Heart left ventricle (tissue), 16 donors: ENCODE measurements around the gene GPR152. TPM values are rescaled to one million over a fixed set of nuclear protein-coding genes. Genes with fewer than 3 reads are reported as not detected.

Experiments used
- ATAC-seq, 4 donors: fragments of 200-7000 bp; cut with Tn5 transposase; one replicate each; pipeline ENCODE4 v1.9.1; 2020 to 2022; ENCODE audit warnings: moderate library complexity in 4 of 4, mild to moderate bottlenecking in 3 of 4, moderate number of reproducible peaks in 1 of 4
- DNase-seq, 5 donors: peaks; one replicate each; pipeline ENCODE4 v3.0.0-alpha.2; 2020
- H3K27ac ChIP-seq, 12 donors: fragments of 200-600 bp; sonication (generic) in 4 of 12; one replicate each; pipeline versions ENCODE4 v1.5.0 to v1.8.0; 2016 to 2022; ENCODE audit warnings: mild to moderate bottlenecking in 2 of 12
- H3K27me3 ChIP-seq, 9 donors: fragments of 200-600 bp; sonication (generic) in 2 of 9; one replicate each; pipeline versions ENCODE4 v1.5.1 to v1.8.0; 2016 to 2022; ENCODE audit warnings: mild to moderate bottlenecking in 3 of 9
- H3K36me3 ChIP-seq, 9 donors: fragments of 200-600 bp; sonication (generic) in 2 of 9; one replicate each; pipeline versions ENCODE4 v1.5.0 to v1.8.0; 2018 to 2022; ENCODE audit warnings: mild to moderate bottlenecking in 2 of 9
- H3K4me1 ChIP-seq, 12 donors: fragments of 200-600 bp; sonication (generic) in 4 of 12; one replicate each; pipeline versions ENCODE4 v1.5.0 to v1.8.0; 2016 to 2022; ENCODE audit warnings: mild to moderate bottlenecking in 3 of 12
- H3K4me3 ChIP-seq, 12 donors: fragments of 200-600 bp; sonication (generic) in 4 of 12; one replicate each; pipeline versions ENCODE4 v1.5.0 to v1.8.0; 2017 to 2022; ENCODE audit warnings: mild to moderate bottlenecking in 9 of 12, moderate library complexity in 4 of 12
- H3K9me3 ChIP-seq, 12 donors: fragments of 200-600 bp; sonication (generic) in 4 of 12; one replicate each; pipeline versions ENCODE4 v1.5.0 to v1.8.0; 2016 to 2022; ENCODE audit warnings: mild to moderate bottlenecking in 1 of 12
- CTCF ChIP-seq, 12 donors: fragments of 200-600 bp; sonication (generic) in 4 of 12; IDR thresholded peaks; one replicate each; pipeline versions ENCODE4 v1.5.0 to v1.8.0; 2018 to 2022; ENCODE audit warnings: antibody characterized with exemption in 12 of 12, mild to moderate bottlenecking in 5 of 12
- POLR2A ChIP-seq, 2 donors: fragments of 450-650 bp; IDR thresholded peaks; one replicate each; pipeline ENCODE4 v1.6.1; 2017; ENCODE audit warnings: antibody characterized with exemption in 2 of 2, mild to moderate bottlenecking in 2 of 2, moderate library complexity in 2 of 2
- WGBS, 4 donors: extraction: QIAGEN DNeasy Blood & Tissue Kit in 2 of 4; methylation state at CpG; one replicate each; pipeline versions ENCODE4 v1.1.5 to v1.1.7; 2013 to 2018; 5-methylcytosine and 5-hydroxymethylcytosine counted together
- intact Hi-C, 10 donors: fragments of 100-400 bp; cut with DNase I; formaldehyde crosslinking; loops; one replicate each; pipeline versions ENCODE4 v1.11.1 to v1.14.2; 2022
- polyA plus RNA-seq, 2 donors: library from polyadenylated mRNA; stranded (reverse); fragments of 200-250 nt; gene quantifications; one replicate each; pipeline ENCODE4 v1.2.3, GENCODE V29; 2013
- total RNA-seq, 9 donors: library from RNA; depleted of rRNA in 2 of 9; stranded (reverse); fragments of >200 nt in 2 of 9; fragmentation: NEBNext Ultra II Directional in 3 of 9; extraction: Animal tissue kit (Norgen Biotek cat#: 25700) in 3 of 9; gene quantifications; one replicate each; pipeline versions ENCODE4 v1.1.0 to v1.2.4, GENCODE V29; 2016 to 2023
- donor health status: ischemic (EF 13 %, LVEDD 7.1; RV severe dilation, severe dysfunction).
- donor health status: healthy with polysubstance abuse.
- donor health status: DM: no; HTN: yes; CAD: no.
- donor health status: DM: no; HTN: no; CAD: no.
- donor health status: ischemic (EF 25% LVEDD 6.9; RV normal size, moderate dysfunction).
- donor health status: ischemic (EF 25% LVEDD 5.7; RV mildly dilated, moderate dysfunction).
- donor health status: healthy.
- donor health status: DM: yes; HTN: yes; CAD: no.
- donor health status: ischemic (EF 35%, LVEDD 5.7; RV mildly dilated, moderate dysfunction).
- donor health status: nonischemic (EF 11% LVEDD 7.7; RV severe dilation, severe dysfunction).
- donor health status: DM: yes; HTN: yes; CAD: no.
- donor health status: PGD.
- donor health status: ischemic (EF 29% LVEDD 5.4; RV normal size, mild dysfunction).
- donor health status: nonischemic (EF 23%, LVEDD 6.1; RV moderate dilation, normal function).

GPR152 gene
- total and polyA plus RNA-seq, 11 donors: not detected

DNA sequence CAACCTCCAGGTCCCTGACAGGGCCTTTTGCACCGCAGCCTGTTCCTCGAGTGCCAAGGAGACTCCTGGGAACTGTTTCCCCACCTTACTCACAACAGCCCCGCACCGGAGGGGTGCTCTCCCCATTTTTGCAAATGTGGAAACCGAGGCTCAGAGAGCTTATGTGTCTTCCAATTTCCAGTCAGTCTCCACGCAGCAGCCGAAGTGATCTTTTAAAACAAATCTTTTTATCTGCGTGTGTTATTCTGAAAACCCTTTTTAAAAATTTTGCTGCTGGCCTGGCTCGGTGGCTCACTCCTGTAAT, 16.9 kb upstream of the GPR152 start:
- Histone ChIP-seq H3K27me3 (no peaks in the 10 kb centered on the region), H3K27ac (peak overlapping the region; percentile 72 to 94 (median 90)), H3K9me3 (no peaks in the 10 kb centered on the region), H3K4me1 (peaks cover 0 to 37% (median 20%) of the 10 kb centered on the region in 12 donors), H3K4me3 (peak overlapping the region; percentile 56 to 98 (median 85)), H3K36me3 (no peaks in the 10 kb centered on the region)
- intact Hi-C loops: loop anchor here (1.0 to 10.0 kb wide), 11 partner anchors 27 to 69 kb away; partner anchors contain the start of genes PPP1CA (in 9 of the 10), TBC1D10C (in 7 of the 10), PITPNM1 (in 3 of the 10) and CDK2AP2 (in 2 of the 10)
- no peak for DNase-seq
- TF ChIP-seq POLR2A (IDR thresholded peaks at IDR 0.05) (no peak), CTCF (IDR thresholded peaks at IDR 0.05) (peak in 1 of 12 donors; percentile 3)
- ATAC-seq: no peak
- WGBS, 4 donors: 11 to 19% (median 15%) methylated on average over 9 of the region's 9 CpGs

DNA sequence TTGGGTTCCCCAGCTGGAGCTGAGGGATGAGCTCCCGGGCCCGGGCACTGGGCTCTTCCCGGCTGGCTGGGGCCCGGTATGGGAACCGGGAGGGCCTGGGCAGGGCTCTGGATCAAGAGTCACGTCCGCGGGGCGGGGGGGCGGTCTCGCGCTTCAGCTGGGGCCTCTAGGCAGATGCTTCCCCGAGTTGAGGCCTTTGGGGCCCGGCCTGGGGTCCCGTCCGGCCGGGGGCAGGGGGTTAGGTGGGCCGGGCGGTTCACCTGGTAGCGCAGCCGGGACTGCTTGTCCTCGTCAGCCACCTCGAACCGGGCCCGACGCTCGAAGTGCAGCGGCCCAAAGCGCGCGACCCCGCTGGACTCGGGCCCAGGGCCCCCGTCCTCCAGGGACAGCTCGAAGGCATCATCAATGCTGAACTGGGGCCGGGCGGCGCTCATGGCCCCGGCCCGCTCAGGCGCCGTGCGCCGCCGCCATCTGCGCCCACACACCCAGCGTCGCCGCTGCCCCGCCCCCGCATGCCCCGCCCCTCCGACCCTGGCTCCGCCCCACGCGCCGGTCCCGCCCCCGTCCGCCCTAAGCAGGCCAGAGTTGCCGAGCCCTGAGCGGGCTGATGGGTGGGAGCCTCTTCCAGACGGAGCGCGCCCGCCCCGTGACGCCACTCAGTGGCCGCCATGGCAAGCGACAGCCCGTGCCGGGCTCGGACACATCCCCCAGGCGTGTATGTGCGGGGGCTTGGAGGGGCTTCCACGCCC, 16.4 kb upstream of the GPR152 start, which contains the start of gene TMEM134:
Gene TMEM134 (minus strand): TSS at position 493 of the 749 bp plus-strand sequence. CDS start 59 bp downstream, at position 434.
- Histone ChIP-seq H3K27me3 (no peaks in the 10 kb centered on the region), H3K27ac (peak within 1 kb of the TSS; percentile 72 to 94 (median 90)), H3K4me1 (peaks cover 0 to 42% (median 25%) of the 10 kb centered on the region in 12 donors), H3K36me3 (no peaks in the 10 kb centered on the region), H3K4me3 (peak within 1 kb of the TSS; percentile 56 to 98 (median 85)), H3K9me3 (no peaks in the 10 kb centered on the region)
- ATAC-seq (peak; percentile 93 to 95 (median 94)), DNase-seq (peak; percentile 94 to 98 (median 95))
- TF ChIP-seq CTCF (IDR thresholded peaks at IDR 0.05) (peak; percentile 31 to 66 (median 45)), POLR2A (IDR thresholded peaks at IDR 0.05) (peak in 1 of 2 donors; percentile 80)
- intact Hi-C loops: loop anchor here (1.0 to 10.0 kb wide), 11 partner anchors 26 to 68 kb away; partner anchors contain the start of genes PPP1CA (in 9 of the 10), TBC1D10C (in 7 of the 10), PITPNM1 (in 3 of the 10) and CDK2AP2 (in 2 of the 10)
- WGBS, 4 donors: 0 to 1% (median 0%) methylated on average over 16 to 76 of the region's 76 CpGs

- Histone ChIP-seq H3K27ac (peak overlapping the region; percentile 72 to 94 (median 90)), H3K4me3 (peak overlapping the region; percentile 56 to 98 (median 85)), H3K27me3 (no peaks in the 10 kb centered on the region), H3K36me3 (no peaks in the 10 kb centered on the region), H3K4me1 (peaks cover 0 to 47% (median 27%) of the 10 kb centered on the region in 12 donors), H3K9me3 (no peaks in the 10 kb centered on the region)
- no peak for TF ChIP-seq POLR2A (IDR thresholded peaks at IDR 0.05)
- no peak for TF ChIP-seq CTCF (IDR thresholded peaks at IDR 0.05)
- DNase-seq (no peak), ATAC-seq (no peak)
- intact Hi-C loops: loop anchor here (2.0 to 10.0 kb wide), 8 partner anchors 26 to 68 kb away; partner anchors contain the start of genes PPP1CA (in 8 of the 10), TBC1D10C (in 7 of the 10), PITPNM1 (in 2 of the 10) and CDK2AP2 (in 1 of the 10)
- WGBS, 4 donors: 2 to 8% (median 4%) methylated on average over 6 of the region's 6 CpGs
Observed at GRCh38 chr11:67468456-67468758, 15.9 kb upstream of the GPR152 start.

GRCh38 chr11:67468056-67468455, 15.5 kb upstream of the GPR152 start:
- Histone ChIP-seq H3K9me3 (no peaks in the 10 kb centered on the region), H3K27me3 (no peaks in the 10 kb centered on the region), H3K4me1 (peaks cover 0 to 48% (median 27%) of the 10 kb centered on the region in 12 donors), H3K36me3 (no peaks in the 10 kb centered on the region), H3K27ac (peak overlapping the region in 9 of 12 donors; percentile 83 to 94 (median 90)), H3K4me3 (peak overlapping the region in 11 of 12 donors; percentile 56 to 98 (median 85))
- WGBS, 4 donors: 21 to 40% (median 30%) methylated on average over 5 of the region's 5 CpGs
- TF ChIP-seq CTCF (IDR thresholded peaks at IDR 0.05) (no peak), POLR2A (IDR thresholded peaks at IDR 0.05) (no peak)
- intact Hi-C loops: loop anchor here (2.0 to 10.0 kb wide), 8 partner anchors 25 to 67 kb away; partner anchors contain the start of genes PPP1CA (in 8 of the 10), TBC1D10C (in 7 of the 10), PITPNM1 (in 2 of the 10) and CDK2AP2 (in 1 of the 10)
- DNase-seq: no peak
- no peak for ATAC-seq
